DND-41 (cell line): Measurements from ENCODE around the gene WDR70.
"Not testable (repeated sequence)": the region's sequence is repeated elsewhere in the genome, so short reads cannot be mapped to it uniquely, and the experiment has no call there.

Experiments
- ATAC-seq: fragments of 200-7000 bp; cut with Tn5 transposase; 3 replicates; pipeline ENCODE4 v1.9.1; 2021; ENCODE audit warnings: low read depth; ENCODE audit not compliant: insufficient read depth
- DNase-seq: peaks from one replicate; pipeline ENCODE4 v3.0.0-alpha.2; 2020
- H2AFZ ChIP-seq: 2 replicates; pipeline ENCODE4 v1.6.0; 2012; ENCODE audit warnings: low read depth, low read length
- H3K27ac ChIP-seq: 2 replicates; pipeline ENCODE4 v1.5.1; 2012; ENCODE audit warnings: low read length, inconsistent platforms
- H3K27me3 ChIP-seq: fragments of 200-600 bp; sonication (generic); 2 replicates; pipeline ENCODE4 v1.6.0; 2012; ENCODE audit warnings: low read length, mild to moderate bottlenecking, inconsistent platforms; ENCODE audit not compliant: insufficient read depth, poor library complexity
- H3K36me3 ChIP-seq: 2 replicates; pipeline ENCODE4 v1.5.1; 2012; ENCODE audit warnings: low read length, inconsistent platforms; ENCODE audit not compliant: insufficient read depth
- H3K4me1 ChIP-seq: 2 replicates; pipeline ENCODE4 v1.5.1; 2012; ENCODE audit warnings: mild to moderate bottlenecking, low read length; ENCODE audit not compliant: insufficient read depth
- H3K4me2 ChIP-seq: 2 replicates; pipeline ENCODE4 v1.6.0; 2012; ENCODE audit warnings: mild to moderate bottlenecking, moderate library complexity, low read length, inconsistent platforms; ENCODE audit not compliant: insufficient read depth
- H3K4me3 ChIP-seq, 2 experiments: fragments of 200-600 bp in 1 of 2; shearing (Covaris generic) in 1 of 2; 2 replicates each; pipeline ENCODE4 v1.5.1; 2012 to 2016; ENCODE audit warnings: inconsistent platforms in 2 of 2, low read length in 2 of 2, mild to moderate bottlenecking in 2 of 2, low read depth in 1 of 2, moderate library complexity in 1 of 2
- H3K79me2 ChIP-seq: 2 replicates; pipeline ENCODE4 v1.6.0; 2012; ENCODE audit warnings: low read length, inconsistent platforms; ENCODE audit not compliant: insufficient read depth
- H3K9ac ChIP-seq: 2 replicates; pipeline ENCODE4 v1.6.0; 2012; ENCODE audit warnings: low read depth, mild to moderate bottlenecking, inconsistent platforms, low read length, moderate library complexity
- H3K9me3 ChIP-seq: 2 replicates; pipeline ENCODE4 v1.5.1; 2012; ENCODE audit warnings: low read length, moderate library complexity, mild to moderate bottlenecking, inconsistent platforms; ENCODE audit not compliant: insufficient read depth, severe bottlenecking
- H4K20me1 ChIP-seq: 2 replicates; pipeline ENCODE4 v1.6.0; 2012; ENCODE audit warnings: low read length; ENCODE audit not compliant: insufficient read depth
- CTCF ChIP-seq: IDR thresholded peaks from 2 replicates; pipeline ENCODE4 v1.5.1; 2012; ENCODE audit warnings: borderline replicate concordance, low read length, moderate library complexity, mild to moderate bottlenecking; ENCODE audit not compliant: poor library complexity, severe bottlenecking; ENCODE audit errors: extremely low read depth
- EZH2 ChIP-seq: IDR thresholded peaks from 3 replicates; pipeline ENCODE4 v1.6.1; 2012; ENCODE audit warnings: borderline replicate concordance, low read depth, mild to moderate bottlenecking, moderate library complexity, low read length, inconsistent platforms; ENCODE audit not compliant: severe bottlenecking

Gene WDR70

GRCh38 chr5:37517686-37518085 lies 138.6 kb downstream of the WDR70 start:
- Histone ChIP-seq H3K4me2 (no peak overlapping the region), H3K36me3 (peaks cover 16% of the 10 kb centered on the region), H3K27me3 (no peaks in the 10 kb centered on the region), H3K9ac (no peak overlapping the region), H3K27ac (no peak overlapping the region), H3K4me1 (no peaks in the 10 kb centered on the region), H3K79me2 (no peaks in the 10 kb centered on the region), H3K4me3 (no peak overlapping the region), H2AFZ (no peak overlapping the region), H4K20me1 (no peaks in the 10 kb centered on the region), H3K9me3 (peaks cover 9% of the 10 kb centered on the region)
- DNase-seq (no peak), ATAC-seq (no peak)
- no peak for TF ChIP-seq CTCF
- TF ChIP-seq EZH2, result no peak

GRCh38 chr5:37518356-37518755 lies 139.2 kb downstream of the WDR70 start:
- not testable (repeated sequence) for H3K9me3 ChIP-seq, H3K4me1 ChIP-seq, H3K79me2 ChIP-seq, H3K4me3 ChIP-seq, ATAC-seq, DNase-seq, H4K20me1 ChIP-seq, H3K27me3 ChIP-seq, H3K4me2 ChIP-seq, H3K9ac ChIP-seq, H2AFZ ChIP-seq, H3K27ac ChIP-seq
- peaks cover 16% of the 10 kb centered on the region for H3K36me3 ChIP-seq

- Histone ChIP-seq H3K4me1 (no peaks in the 10 kb centered on the region), H4K20me1 (no peaks in the 10 kb centered on the region), H3K27ac (no peak overlapping the region), H3K9ac (no peak overlapping the region), H3K79me2 (no peaks in the 10 kb centered on the region), H3K4me2 (no peak overlapping the region), H3K27me3 (no peaks in the 10 kb centered on the region), H3K4me3 (no peak overlapping the region), H2AFZ (no peak overlapping the region), H3K9me3 (peaks cover 9% of the 10 kb centered on the region), H3K36me3 (peaks cover 16% of the 10 kb centered on the region)
- DNase-seq, result no peak
- TF ChIP-seq EZH2, result no peak
- no peak for TF ChIP-seq CTCF
- no peak for ATAC-seq
Measured at GRCh38 chr5:37519304-37519703, 140.2 kb downstream of the WDR70 start.

- H3K36me3 ChIP-seq, result peaks cover 16% of the 10 kb centered on the region
- no peaks in the 10 kb centered on the region for H3K27me3 ChIP-seq
- no peak for TF ChIP-seq EZH2
- peaks cover 9% of the 10 kb centered on the region for H3K9me3 ChIP-seq
- H2AFZ ChIP-seq, result no peak overlapping the region
- no peak overlapping the region for H3K27ac ChIP-seq
- DNase-seq, result no peak
- no peak overlapping the region for H3K4me3 ChIP-seq
- H3K4me2 ChIP-seq, result no peak overlapping the region
- no peaks in the 10 kb centered on the region for H3K4me1 ChIP-seq
- ATAC-seq, result no peak
- no peak overlapping the region for H3K9ac ChIP-seq
- no peaks in the 10 kb centered on the region for H4K20me1 ChIP-seq
- no peaks in the 10 kb centered on the region for H3K79me2 ChIP-seq
Measured at GRCh38 chr5:37519807-37520206, 140.7 kb downstream of the WDR70 start.

- no peaks in the 10 kb centered on the region for H3K4me1 ChIP-seq
- no peak overlapping the region for H3K27ac ChIP-seq
- no peak overlapping the region for H3K9ac ChIP-seq
- no peak overlapping the region for H3K4me3 ChIP-seq
- DNase-seq, result no peak
- peaks cover 16% of the 10 kb centered on the region for H3K36me3 ChIP-seq
- H3K79me2 ChIP-seq, result no peaks in the 10 kb centered on the region
- H3K4me2 ChIP-seq, result no peak overlapping the region
- TF ChIP-seq CTCF, result no peak
- no peak for TF ChIP-seq EZH2
- H2AFZ ChIP-seq, result no peak overlapping the region
- H4K20me1 ChIP-seq, result no peaks in the 10 kb centered on the region
- no peak for ATAC-seq
- peaks cover 9% of the 10 kb centered on the region for H3K9me3 ChIP-seq
- H3K27me3 ChIP-seq, result no peaks in the 10 kb centered on the region
Measured at GRCh38 chr5:37520811-37521210, 141.7 kb downstream of the WDR70 start.
